ENCODE measurements around the gene MRPL54.

The MRPL54 gene

DNA sequence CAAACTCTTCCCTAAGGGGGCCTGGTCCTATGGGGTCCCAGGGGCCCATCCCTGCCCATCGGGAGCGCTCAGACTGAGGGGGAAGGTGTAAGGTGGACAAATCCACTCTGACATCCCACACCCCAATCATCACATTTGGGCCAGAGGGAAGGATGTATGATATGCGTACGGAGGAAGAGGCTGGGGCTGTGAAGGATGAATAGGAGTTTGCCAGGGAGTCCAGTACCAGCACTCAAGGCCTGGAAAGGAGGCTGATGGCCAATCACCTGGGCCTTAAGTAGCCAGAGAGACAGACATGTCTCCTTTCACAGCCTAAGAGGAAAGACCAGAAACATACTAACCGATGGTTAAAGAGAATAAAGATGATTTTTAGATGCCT, 39.4 kb upstream of the MRPL54 start:
- Histone ChIP-seq H3K27ac (no peak overlapping the region), H3K4me3 (no peak overlapping the region)

DNA sequence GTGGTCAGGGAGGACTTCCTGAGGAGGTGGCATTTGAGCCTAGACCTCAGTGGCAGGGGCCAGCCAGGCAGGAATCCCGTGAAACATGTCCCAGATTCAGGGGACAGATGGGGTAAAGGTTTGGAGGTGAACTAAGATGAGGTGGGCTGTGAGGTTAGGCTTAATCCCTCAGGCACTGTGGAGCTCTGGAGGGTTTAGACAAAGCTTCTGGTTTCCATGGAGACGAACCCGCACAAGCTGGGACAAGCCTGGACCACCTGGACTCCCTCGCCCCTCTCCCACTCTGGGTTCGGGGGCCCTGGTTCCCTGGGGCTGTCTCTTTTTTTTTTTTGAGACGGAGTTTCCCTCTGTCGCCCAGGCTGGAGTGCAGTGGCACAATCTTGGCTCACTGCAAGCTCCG, 38.6 kb upstream of the MRPL54 start:
- H3K9ac ChIP-seq: peak overlapping the region in 1 of 11 experiments; percentile 7; a peak in 1 of 22 replicates
- peaks cover 15 to 42% (median 32%) of the 10 kb centered on the region in 11 experiments for H3K27me3 ChIP-seq
- no peaks in the 10 kb centered on the region for H3K36me3 ChIP-seq
- peaks cover 0 to 6% (median 0%) of the 10 kb centered on the region in 11 experiments; a peak in 3 of 22 replicates for H3K9me3 ChIP-seq (replicated peaks in 1 of 11)
- no peak overlapping the region for H3K4me3 ChIP-seq
- no peak for TF ChIP-seq Cebpa-rat (IDR thresholded peaks at IDR 0.05)
- H3K4me2 ChIP-seq: peak overlapping the region in 1 of 11 experiments; percentile 21; a peak in 1 of 22 replicates
- no peak overlapping the region for H3K27ac ChIP-seq
- H4K20me1 ChIP-seq: no peaks in the 10 kb centered on the region; a peak in 1 of 22 replicates
- H3K4me1 ChIP-seq: peaks cover 0 to 33% (median 18%) of the 10 kb centered on the region in 10 experiments; a peak in 16 of 20 replicates

More for the DNA sequence above, 39.4 kb upstream of the MRPL54 start:
- Histone ChIP-seq H3K4me1 (peaks cover 0 to 33% (median 15%) of the 10 kb centered on the region in 10 experiments; a peak in 16 of 20 replicates), H3K9ac (no peak overlapping the region), H3K4me2 (no peak overlapping the region), H3K36me3 (no peaks in the 10 kb centered on the region), H3K9me3 (replicated peaks in 1 of 11) (peaks cover 0 to 6% (median 0%) of the 10 kb centered on the region in 11 experiments; a peak in 3 of 22 replicates), H3K27me3 (peaks cover 15 to 42% (median 32%) of the 10 kb centered on the region in 11 experiments), H4K20me1 (no peaks in the 10 kb centered on the region; a peak in 1 of 22 replicates)
- no peak for TF ChIP-seq Cebpa-rat (IDR thresholded peaks at IDR 0.05)

DNA sequence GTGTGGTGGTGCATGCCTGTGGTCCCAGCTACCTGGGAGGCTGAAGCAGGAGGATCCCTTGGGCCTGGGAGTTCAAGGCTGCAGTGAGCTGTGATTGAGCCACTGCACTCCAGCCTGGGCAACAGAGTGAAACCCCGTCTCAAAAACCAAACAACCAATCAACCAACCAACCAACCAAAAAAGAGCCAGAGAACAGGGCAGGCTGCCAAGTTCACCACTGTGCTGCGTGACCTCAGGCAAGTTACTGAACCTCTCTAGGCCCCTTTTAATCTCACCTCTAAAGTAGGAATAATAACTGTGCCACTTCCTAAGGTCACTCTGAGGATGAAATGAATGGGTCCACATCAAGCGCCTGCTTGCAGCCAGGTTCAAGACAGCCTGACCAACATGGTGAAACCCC, 37.4 kb upstream of the MRPL54 start:
- TF ChIP-seq Cebpa-rat (IDR thresholded peaks at IDR 0.05): no peak
- Histone ChIP-seq H4K20me1 (no peaks in the 10 kb centered on the region; a peak in 1 of 22 replicates), H3K4me1 (peaks cover 0 to 33% (median 19%) of the 10 kb centered on the region in 10 experiments; a peak in 16 of 20 replicates), H3K9me3 (replicated peaks in 1 of 11) (peaks cover 0 to 6% (median 0%) of the 10 kb centered on the region in 11 experiments; a peak in 3 of 22 replicates), H3K4me2 (no peak overlapping the region), H3K4me3 (no peak overlapping the region), H3K27me3 (peaks cover 15 to 38% (median 30%) of the 10 kb centered on the region in 11 experiments), H3K27ac (no peak overlapping the region), H3K9ac (no peak overlapping the region), H3K36me3 (no peaks in the 10 kb centered on the region)

DNA sequence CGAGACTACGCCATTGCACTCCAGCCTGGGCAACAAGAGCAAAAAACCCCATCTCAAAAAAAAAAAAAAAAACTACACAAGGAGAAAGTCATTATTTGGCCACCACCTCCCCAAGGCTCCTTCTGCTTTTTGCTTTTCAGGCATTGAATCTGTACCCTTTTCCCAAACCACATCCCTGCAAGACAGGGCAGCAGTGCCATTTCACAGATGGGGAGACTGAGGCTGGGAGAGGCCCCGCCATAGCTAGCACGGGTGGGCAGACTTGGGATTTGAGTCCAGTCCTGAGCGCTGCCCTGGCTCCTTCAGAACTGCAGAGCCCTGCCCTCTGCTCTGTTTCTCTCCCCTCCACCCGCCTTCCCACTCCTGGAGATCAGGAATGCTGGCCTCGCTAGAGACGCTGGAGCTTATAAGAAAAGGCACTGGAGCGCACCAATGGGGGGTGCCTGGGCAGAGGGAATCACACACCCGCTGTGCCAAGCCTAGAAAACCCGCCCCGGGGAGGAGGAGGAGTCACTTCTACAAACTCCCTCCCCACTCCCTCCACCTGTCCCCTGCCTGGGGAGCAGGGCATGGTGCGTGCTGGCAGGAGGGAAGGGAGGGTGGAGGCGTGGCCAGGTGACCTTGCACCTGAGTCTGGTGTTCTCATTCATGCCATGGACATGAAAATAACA, 36.7 kb upstream of the MRPL54 start:
- Histone ChIP-seq H3K36me3 (no peaks in the 10 kb centered on the region), H3K4me2 (no peak overlapping the region), H3K4me1 (peaks cover 0 to 29% (median 18%) of the 10 kb centered on the region in 10 experiments; a peak in 16 of 20 replicates), H3K27ac (no peak overlapping the region), H3K4me3 (no peak overlapping the region), H3K27me3 (peaks cover 15 to 32% (median 24%) of the 10 kb centered on the region in 11 experiments), H3K9ac (no peak overlapping the region), H4K20me1 (no peaks in the 10 kb centered on the region; a peak in 1 of 22 replicates), H3K9me3 (replicated peaks in 1 of 11) (peaks cover 0 to 6% (median 0%) of the 10 kb centered on the region in 11 experiments; a peak in 3 of 22 replicates)
- no peak for TF ChIP-seq Cebpa-rat (IDR thresholded peaks at IDR 0.05)

DNA sequence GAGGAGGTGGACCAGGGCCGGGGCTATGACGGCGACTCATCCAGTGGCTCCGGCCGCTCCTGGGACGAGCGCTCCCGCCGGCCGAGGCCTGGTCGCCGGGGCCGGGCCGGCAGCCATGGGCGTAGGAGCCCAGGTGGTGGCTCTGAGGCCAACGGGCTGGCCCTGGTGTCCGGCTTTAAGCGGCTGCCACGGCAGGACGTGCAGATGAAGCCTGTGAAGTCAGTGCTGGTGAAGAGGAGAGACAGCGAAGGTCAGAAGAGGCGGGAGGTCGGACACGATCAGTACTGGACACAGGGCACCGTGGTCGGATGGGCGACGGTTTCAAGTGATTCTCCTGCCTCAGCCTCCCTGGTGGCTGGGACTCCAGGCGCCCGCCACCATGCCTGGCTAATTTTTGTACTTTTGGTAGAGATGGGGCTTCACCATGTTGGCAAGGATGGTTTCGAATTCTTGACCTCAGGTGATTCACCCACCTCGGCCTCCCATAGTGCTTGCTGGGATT, 32.0 kb upstream of the MRPL54 start:
- H3K9me3 ChIP-seq (replicated peaks in 1 of 11): no peaks in the 10 kb centered on the region
- H3K4me2 ChIP-seq: no peak overlapping the region
- no peak overlapping the region for H3K9ac ChIP-seq
- peaks cover 0 to 20% (median 8%) of the 10 kb centered on the region in 10 experiments; a peak in 11 of 20 replicates for H3K4me1 ChIP-seq
- H3K27me3 ChIP-seq: no peaks in the 10 kb centered on the region
- H4K20me1 ChIP-seq: no peaks in the 10 kb centered on the region
- no peak overlapping the region for H3K4me3 ChIP-seq
- H3K36me3 ChIP-seq: no peaks in the 10 kb centered on the region
- H3K27ac ChIP-seq: no peak overlapping the region
- no peak for TF ChIP-seq Cebpa-rat (IDR thresholded peaks at IDR 0.05)

DNA sequence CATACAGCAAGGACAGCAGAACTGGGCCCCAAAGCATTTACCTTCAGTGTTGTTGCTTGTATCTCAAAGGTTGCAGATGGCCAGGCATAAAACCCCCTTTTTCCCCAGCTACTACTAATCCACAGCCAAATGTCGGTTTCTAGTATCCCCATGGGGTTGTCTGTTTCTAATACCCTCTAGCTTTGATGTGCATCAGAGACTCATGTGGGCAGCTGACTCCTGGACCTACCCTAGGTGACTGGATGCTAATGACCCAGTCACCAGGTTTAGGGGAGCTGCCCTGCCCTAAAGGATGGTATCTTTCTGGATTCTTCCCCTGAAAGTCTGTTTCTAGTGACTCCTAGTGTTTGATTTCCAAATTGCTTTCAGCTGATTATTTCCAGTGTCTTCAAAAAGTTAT, 30.4 kb upstream of the MRPL54 start:
- Histone ChIP-seq H3K9me3 (replicated peaks in 1 of 11) (no peaks in the 10 kb centered on the region), H3K9ac (no peak overlapping the region), H3K27ac (no peak overlapping the region), H3K27me3 (no peaks in the 10 kb centered on the region), H4K20me1 (no peaks in the 10 kb centered on the region), H3K4me1 (peaks cover 0 to 20% (median 8%) of the 10 kb centered on the region in 10 experiments; a peak in 11 of 20 replicates), H3K36me3 (no peaks in the 10 kb centered on the region), H3K4me2 (no peak overlapping the region), H3K4me3 (no peak overlapping the region)
- no peak for TF ChIP-seq Cebpa-rat (IDR thresholded peaks at IDR 0.05)

DNA sequence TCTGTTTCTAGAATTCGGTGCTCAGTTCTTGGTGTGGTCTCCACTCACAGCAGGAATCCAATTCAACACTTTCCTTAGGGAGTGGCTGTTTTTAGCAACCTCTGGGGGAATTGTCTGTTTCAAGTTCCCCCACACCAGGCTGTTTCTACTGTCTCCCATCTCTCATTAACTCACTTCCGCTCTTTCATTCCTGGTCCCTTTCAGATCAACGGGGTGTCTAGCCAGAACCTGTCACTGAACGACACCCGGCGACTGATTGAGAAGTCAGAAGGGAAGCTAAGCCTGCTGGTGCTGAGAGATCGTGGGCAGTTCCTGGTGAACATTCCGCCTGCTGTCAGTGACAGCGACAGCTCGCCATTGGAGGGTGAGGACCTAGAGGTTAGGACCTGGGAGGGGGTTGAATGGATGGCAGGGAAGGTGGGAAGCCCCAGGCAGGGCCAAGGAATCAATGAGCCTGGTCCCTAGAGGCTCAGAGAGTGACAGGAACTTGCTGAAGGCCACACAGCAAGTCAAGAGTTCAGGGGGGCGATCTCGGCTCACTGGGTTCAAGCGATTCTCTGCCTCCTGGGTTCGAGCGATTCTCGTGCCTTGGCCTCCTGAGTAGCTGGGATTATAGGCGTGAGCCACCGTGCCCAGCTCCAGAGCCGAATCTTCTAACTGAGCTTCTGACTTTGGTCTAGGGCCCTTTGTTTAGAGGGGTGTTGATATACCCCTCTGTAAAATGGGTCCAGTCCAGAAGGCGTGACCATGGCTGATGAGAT, 28.8 kb upstream of the MRPL54 start:
- H3K9me3 ChIP-seq (replicated peaks in 1 of 11): no peaks in the 10 kb centered on the region
- no peak overlapping the region for H3K4me3 ChIP-seq
- no peak overlapping the region for H3K4me2 ChIP-seq
- no peak for TF ChIP-seq Cebpa-rat (IDR thresholded peaks at IDR 0.05)
- H3K27me3 ChIP-seq: no peaks in the 10 kb centered on the region
- no peaks in the 10 kb centered on the region for H4K20me1 ChIP-seq
- H3K9ac ChIP-seq: no peak overlapping the region
- peaks cover 0 to 6% (median 4%) of the 10 kb centered on the region in 10 experiments; a peak in 10 of 20 replicates for H3K4me1 ChIP-seq
- no peak overlapping the region for H3K27ac ChIP-seq
- H3K36me3 ChIP-seq: no peaks in the 10 kb centered on the region

DNA sequence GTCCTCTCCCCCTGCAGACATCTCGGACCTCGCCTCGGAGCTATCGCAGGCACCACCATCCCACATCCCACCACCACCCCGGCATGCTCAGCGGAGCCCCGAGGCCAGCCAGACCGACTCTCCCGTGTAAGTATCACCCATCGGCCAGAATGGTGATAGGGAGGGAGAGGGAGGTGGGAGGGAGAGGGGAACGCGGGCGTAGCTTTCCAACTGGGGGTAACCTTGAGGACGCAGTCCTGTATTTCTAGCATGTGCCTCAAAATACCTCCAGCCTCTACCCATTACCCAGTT, 28.2 kb upstream of the MRPL54 start:
- Histone ChIP-seq H4K20me1 (no peaks in the 10 kb centered on the region), H3K36me3 (no peaks in the 10 kb centered on the region), H3K27ac (no peak overlapping the region), H3K9me3 (replicated peaks in 1 of 11) (no peaks in the 10 kb centered on the region), H3K27me3 (no peaks in the 10 kb centered on the region), H3K9ac (no peak overlapping the region), H3K4me2 (no peak overlapping the region), H3K4me3 (no peak overlapping the region), H3K4me1 (peaks cover 0 to 6% (median 2%) of the 10 kb centered on the region in 10 experiments; a peak in 5 of 20 replicates)
- no peak for TF ChIP-seq Cebpa-rat (IDR thresholded peaks at IDR 0.05)

DNA sequence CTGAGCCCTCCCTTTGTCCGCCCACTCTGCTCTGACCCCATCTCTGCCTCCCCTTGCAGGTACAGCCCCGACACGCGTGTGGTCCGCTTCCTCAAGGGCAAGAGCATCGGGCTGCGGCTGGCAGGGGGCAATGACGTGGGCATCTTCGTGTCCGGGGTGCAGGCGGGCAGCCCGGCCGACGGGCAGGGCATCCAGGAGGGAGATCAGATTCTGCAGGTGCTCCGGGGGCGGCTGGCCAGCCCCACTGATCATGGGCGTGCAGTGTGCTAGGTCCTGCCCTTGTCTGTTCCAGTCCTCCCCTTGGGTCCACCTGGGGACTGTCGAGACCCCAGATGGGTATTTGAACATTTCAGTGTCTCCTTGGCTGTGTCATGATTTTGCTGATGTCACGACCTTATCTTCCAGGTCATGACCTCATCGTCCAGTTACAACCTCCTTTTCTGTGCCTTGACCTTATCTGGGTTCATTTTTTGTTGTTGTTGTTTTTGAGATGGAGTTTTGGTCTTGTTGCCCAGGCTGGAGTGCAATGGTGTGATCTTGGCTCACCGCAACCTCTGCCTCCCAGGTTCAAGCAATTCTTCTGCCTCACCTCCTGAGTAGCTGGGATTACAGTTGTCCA, 26.3 kb upstream of the MRPL54 start:
- Histone ChIP-seq H3K27me3 (no peaks in the 10 kb centered on the region), H3K9ac (no peak overlapping the region), H4K20me1 (no peaks in the 10 kb centered on the region), H3K36me3 (no peaks in the 10 kb centered on the region), H3K4me1 (peaks cover 0 to 12% (median 5%) of the 10 kb centered on the region in 10 experiments; a peak in 5 of 20 replicates), H3K9me3 (replicated peaks in 1 of 11) (no peaks in the 10 kb centered on the region), H3K27ac (no peak overlapping the region), H3K4me3 (no peak overlapping the region), H3K4me2 (no peak overlapping the region)
- TF ChIP-seq Cebpa-rat (IDR thresholded peaks at IDR 0.05): no peak

All from BLaER1 treated with 17β-estradiol and CSF1 and Interleukin-3, amounts not matched to agents 10 nM and 100 nM (cell line).